Fibroblast of villous mesenchyme (primary cell): ENCODE measurements around the gene RHOBTB3. TPM values are rescaled to one million over a fixed set of nuclear protein-coding genes. Genes with fewer than 3 reads are reported as not detected.

Source experiments
- DNase-seq: peaks from one replicate; pipeline ENCODE4 v3.0.0-alpha.2; 2010; ENCODE audit warnings: low read depth
- H3K4me3 ChIP-seq: 2 replicates; pipeline ENCODE4 v1.5.1; 2011; ENCODE audit warnings: low read depth, mild to moderate bottlenecking, low read length
- total RNA-seq: library from RNA; depleted of rRNA; stranded (reverse); fragments of >200 nt; gene quantifications from 2 replicates; pipeline ENCODE4 v1.2.3, GENCODE V29; 2012
- TF ChIP-seq, protein P1 (sequence below): IDR thresholded peaks from 2 replicates; pipeline ENCODE4 v1.5.1; 2012; ENCODE audit warnings: low read depth, mild to moderate bottlenecking, low read length; ENCODE audit not compliant: insufficient read depth

The RHOBTB3 gene
- total RNA-seq, 1 donor = 720 TPM

- no peak for DNase-seq
- TF ChIP-seq, protein P1, sequence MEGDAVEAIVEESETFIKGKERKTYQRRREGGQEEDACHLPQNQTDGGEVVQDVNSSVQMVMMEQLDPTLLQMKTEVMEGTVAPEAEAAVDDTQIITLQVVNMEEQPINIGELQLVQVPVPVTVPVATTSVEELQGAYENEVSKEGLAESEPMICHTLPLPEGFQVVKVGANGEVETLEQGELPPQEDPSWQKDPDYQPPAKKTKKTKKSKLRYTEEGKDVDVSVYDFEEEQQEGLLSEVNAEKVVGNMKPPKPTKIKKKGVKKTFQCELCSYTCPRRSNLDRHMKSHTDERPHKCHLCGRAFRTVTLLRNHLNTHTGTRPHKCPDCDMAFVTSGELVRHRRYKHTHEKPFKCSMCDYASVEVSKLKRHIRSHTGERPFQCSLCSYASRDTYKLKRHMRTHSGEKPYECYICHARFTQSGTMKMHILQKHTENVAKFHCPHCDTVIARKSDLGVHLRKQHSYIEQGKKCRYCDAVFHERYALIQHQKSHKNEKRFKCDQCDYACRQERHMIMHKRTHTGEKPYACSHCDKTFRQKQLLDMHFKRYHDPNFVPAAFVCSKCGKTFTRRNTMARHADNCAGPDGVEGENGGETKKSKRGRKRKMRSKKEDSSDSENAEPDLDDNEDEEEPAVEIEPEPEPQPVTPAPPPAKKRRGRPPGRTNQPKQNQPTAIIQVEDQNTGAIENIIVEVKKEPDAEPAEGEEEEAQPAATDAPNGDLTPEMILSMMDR = no peak
- H3K4me3 ChIP-seq = peak overlapping the region; percentile 90
Measured at GRCh38 chr5:95821110-95822021, 90.2 kb downstream of the RHOBTB3 start.

- H3K4me3 ChIP-seq = peak overlapping the region; percentile 90
- peak; percentile 58 for DNase-seq
- TF ChIP-seq, protein P1 = no peak
Measured at GRCh38 chr5:95822043-95822541, 91.0 kb downstream of the RHOBTB3 start.

DNA sequence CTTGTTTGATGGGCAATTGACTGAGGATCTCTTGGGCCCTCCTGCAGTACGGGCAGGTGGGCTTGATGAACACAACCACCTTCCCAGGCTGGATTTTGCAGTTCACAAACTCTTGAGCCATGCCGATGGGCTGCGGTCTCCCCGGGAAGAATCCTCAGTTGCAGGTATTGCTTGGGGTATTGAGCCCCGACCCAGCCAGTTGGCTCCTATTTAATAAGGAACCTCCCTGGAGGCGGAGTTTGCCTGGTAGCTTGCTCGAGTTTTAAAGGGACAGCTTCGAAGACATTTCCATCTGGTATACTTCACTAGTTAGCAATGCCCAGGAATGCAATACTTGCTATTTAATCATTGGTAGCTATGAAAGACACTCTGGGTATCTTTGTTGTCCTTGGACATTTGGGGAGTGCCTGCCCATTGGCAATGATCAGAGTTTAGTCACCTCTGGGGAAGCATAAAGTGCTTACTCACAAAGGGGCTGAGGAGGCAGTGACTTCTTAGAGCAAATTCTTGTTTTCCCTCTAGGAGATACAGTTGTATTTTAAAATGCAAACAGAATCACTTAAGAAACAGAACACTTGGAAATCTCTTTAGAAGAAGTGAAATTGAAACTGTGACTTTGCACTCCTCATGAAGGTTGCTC lies 91.5 kb downstream of the RHOBTB3 start, which contains the start of gene GLRX:
TSS of gene GLRX (minus strand) at position 185 of the 640 bp plus-strand sequence. CDS start at position 121, 64 bp downstream.
- peak within 1 kb of the TSS; percentile 90 for H3K4me3 ChIP-seq
- DNase-seq = peak; percentile 88
- TF ChIP-seq, protein P1 = no peak

GRCh38 chr5:95823218-95823737 lies 92.1 kb downstream of the RHOBTB3 start:
- H3K4me3 ChIP-seq = peak overlapping the region; percentile 90
- TF ChIP-seq, protein P1 = no peak
- no peak for DNase-seq

DNA sequence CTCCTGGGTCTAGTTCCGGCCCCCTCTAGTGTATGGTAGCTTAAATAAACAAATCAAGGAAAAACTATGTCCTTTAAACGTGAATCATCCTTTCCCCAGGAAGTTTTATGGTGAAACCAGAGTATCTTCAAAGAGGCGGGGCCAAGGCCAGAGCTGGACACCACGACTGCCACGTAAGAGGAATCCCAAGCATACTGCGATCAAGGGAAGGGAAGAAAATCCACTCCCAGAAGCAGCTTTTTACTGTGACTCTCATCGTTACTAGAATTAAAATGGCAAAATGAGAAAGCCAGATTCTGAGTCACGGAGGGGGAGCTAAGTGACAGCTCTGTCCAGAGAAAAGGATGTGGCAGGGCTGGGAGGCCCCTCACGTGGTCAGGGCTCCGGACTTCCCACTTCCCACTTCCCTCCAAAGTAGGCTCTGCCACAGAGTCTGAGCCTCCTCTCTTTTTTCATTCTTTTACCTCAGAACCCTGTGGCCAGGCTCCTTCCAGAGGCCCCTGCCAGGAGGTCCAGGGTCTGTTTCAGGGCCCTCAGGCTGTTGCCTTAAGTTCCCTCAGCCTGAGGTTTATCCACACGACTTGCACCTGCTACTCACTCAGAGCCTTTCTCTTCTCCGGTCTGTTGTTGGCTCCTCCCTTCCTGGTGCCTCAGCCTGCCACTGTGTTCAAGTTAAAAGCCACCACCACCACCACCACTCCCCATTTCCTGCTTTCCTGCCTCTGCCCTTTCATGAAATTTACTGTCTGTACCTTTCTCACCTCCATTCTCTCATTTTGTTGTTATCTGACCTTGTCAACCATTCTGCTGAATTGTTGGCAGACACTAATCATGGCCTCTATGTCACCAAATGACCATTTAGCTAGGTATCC lies 92.8 kb downstream of the RHOBTB3 start:
- peak; percentile 98 for DNase-seq
- TF ChIP-seq, protein P1 = no peak
- peak overlapping the region; percentile 30 for H3K4me3 ChIP-seq

DNA sequence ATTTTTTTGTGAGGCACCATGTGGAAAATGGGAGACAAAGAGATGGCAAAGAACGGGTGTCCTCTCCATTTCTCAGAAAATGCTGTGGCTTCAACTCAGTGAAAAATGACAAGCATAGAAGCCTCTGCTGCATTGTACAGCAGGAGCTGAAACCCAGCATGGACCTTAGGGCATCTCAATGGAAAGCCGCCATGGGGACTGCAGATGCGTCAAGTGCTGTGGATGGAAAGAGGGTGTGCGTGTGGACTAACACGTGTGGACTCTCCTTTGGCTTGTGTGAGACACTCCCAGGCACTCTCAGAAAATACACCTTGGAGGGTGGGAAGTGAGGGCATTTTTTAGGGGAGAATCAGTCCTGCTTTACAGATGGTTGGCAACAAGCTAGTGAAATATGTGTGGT lies 93.6 kb downstream of the RHOBTB3 start:
- TF ChIP-seq, protein P1 = no peak
- H3K4me3 ChIP-seq = no peak overlapping the region
- DNase-seq = no peak
